SH-SY5Y (cell line): ENCODE results near the gene GNL2.

Source experiments
- GATA2 ChIP-seq: IDR thresholded peaks from 2 replicates; pipeline ENCODE4 v1.6.1; 2011; ENCODE audit warnings: mild to moderate bottlenecking, low read depth, low read length
- GATA3 ChIP-seq: IDR thresholded peaks from 2 replicates; pipeline ENCODE4 v1.6.1; 2011; ENCODE audit warnings: low read depth, mild to moderate bottlenecking, low read length, moderate library complexity

DNA sequence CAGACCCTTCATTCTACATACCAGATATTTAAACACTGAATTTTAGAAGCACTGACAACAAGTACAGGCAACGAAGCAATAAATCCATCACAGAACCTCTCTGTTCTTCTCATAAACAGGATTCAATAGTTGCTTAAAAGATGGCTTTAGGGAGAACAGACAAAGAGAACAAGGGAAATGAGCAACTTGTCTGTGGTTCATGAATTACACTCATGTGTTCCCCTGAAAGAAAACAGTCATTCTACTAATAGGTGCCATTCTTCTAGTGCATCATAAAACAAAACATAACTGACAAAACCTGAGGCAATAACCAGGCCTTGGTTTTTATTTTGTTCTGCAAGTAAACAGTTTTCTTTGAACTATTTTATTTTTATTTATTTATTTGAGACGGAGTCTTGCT, 6.8 kb downstream of the GNL2 start:
- TF ChIP-seq GATA3 (no peak), GATA2 (no peak)
